Dedifferentiated amniotic fluid mesenchymal stem cell (primary cell): ENCODE results near the gene VNN1.
"Not testable (repeated sequence)": the region's sequence is repeated elsewhere in the genome, so short reads cannot be mapped to it uniquely, and the experiment has no call there.

Experiments
- DNase-seq: peaks from one replicate; pipeline ENCODE4 v3.0.0-alpha.2; 2016; ENCODE audit errors: extremely low spot score

The VNN1 gene

GRCh38 chr6:132673376-132674094 is 40.3 kb downstream of the VNN1 start:
- no peak for DNase-seq

- no peak for DNase-seq
Measured at GRCh38 chr6:132671295-132671694, 42.6 kb downstream of the VNN1 start.

GRCh38 chr6:132669690-132670291 is 44.1 kb downstream of the VNN1 start:
- DNase-seq = peak; percentile 69

- no peak for DNase-seq
Measured at GRCh38 chr6:132666118-132666517, 47.7 kb downstream of the VNN1 start.

- no peak for DNase-seq
Measured at GRCh38 chr6:132664309-132665034, 49.4 kb downstream of the VNN1 start.

- DNase-seq = no peak
Measured at GRCh38 chr6:132663661-132664060, 50.2 kb downstream of the VNN1 start.

- no peak for DNase-seq
Measured at GRCh38 chr6:132661906-132662305, 51.9 kb downstream of the VNN1 start.

- no peak for DNase-seq
Measured at GRCh38 chr6:132659082-132659481, 54.8 kb downstream of the VNN1 start, which contains the start of gene TAAR1. Gene TAAR1 (minus strand): TSS chr6:132659182. CDS start chr6:132646003, 13,179 bp downstream.

GRCh38 chr6:132651062-132651461 is 62.8 kb downstream of the VNN1 start:
- DNase-seq = no peak

GRCh38 chr6:132650429-132650828 is 63.4 kb downstream of the VNN1 start:
- DNase-seq = no peak

- DNase-seq = no peak
Measured at GRCh38 chr6:132648828-132649227, 65.0 kb downstream of the VNN1 start.

- no peak for DNase-seq
Measured at GRCh38 chr6:132648356-132648755, 65.5 kb downstream of the VNN1 start.

GRCh38 chr6:132643547-132643946 is 70.3 kb downstream of the VNN1 start:
- DNase-seq = no peak

- DNase-seq = not testable (repeated sequence)
Measured at GRCh38 chr6:132637135-132637534, 76.7 kb downstream of the VNN1 start.

- not testable (repeated sequence) for DNase-seq
Measured at GRCh38 chr6:132635906-132636305, 77.9 kb downstream of the VNN1 start.

GRCh38 chr6:132635288-132635687 is 78.6 kb downstream of the VNN1 start:
- DNase-seq = not testable (repeated sequence)

- DNase-seq = no peak
Measured at GRCh38 chr6:132634796-132635195, 79.1 kb downstream of the VNN1 start.

- DNase-seq = no peak
Measured at GRCh38 chr6:132633362-132633761, 80.5 kb downstream of the VNN1 start.
